DOHH2 (cell line): ENCODE results near the gene DCHS2.

ENCODE experiments used
- EZH2phosphoT487 ChIP-seq: fragments of 200-600 bp; sonication (generic); IDR thresholded peaks from 2 replicates; pipeline ENCODE4 v1.6.1; 2017; ENCODE audit warnings: borderline replicate concordance, mild to moderate bottlenecking, antibody characterized with exemption, low read length, moderate library complexity, mixed read lengths
- TF ChIP-seq, protein P1 (sequence below): fragments of 200-600 bp; sonication (generic); IDR thresholded peaks from one replicate; pipeline ENCODE4 v1.5.1; 2014; ENCODE audit warnings: antibody characterized with exemption, mild to moderate bottlenecking, low read depth, low read length; ENCODE audit not compliant: poor library complexity, severe bottlenecking

DNA sequence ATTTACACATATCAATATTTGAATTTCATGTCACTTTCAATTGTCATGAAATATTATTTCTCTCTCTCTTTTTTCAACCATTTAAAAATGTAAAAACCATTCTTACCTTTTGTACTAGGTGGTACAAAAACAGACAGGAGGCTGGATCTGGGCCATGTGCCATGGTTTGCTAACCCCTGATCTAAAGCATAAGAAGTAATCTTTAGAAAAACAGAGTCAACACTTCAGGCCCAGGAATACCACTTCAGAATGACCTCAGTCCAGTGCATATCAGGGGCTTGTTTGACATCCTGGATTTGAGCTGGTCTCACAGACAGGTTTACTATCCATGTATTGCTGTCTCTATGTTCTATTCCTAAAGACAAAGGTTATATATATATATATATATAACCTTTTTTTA is 102.5 kb downstream of the DCHS2 start:
- TF ChIP-seq, protein P1, sequence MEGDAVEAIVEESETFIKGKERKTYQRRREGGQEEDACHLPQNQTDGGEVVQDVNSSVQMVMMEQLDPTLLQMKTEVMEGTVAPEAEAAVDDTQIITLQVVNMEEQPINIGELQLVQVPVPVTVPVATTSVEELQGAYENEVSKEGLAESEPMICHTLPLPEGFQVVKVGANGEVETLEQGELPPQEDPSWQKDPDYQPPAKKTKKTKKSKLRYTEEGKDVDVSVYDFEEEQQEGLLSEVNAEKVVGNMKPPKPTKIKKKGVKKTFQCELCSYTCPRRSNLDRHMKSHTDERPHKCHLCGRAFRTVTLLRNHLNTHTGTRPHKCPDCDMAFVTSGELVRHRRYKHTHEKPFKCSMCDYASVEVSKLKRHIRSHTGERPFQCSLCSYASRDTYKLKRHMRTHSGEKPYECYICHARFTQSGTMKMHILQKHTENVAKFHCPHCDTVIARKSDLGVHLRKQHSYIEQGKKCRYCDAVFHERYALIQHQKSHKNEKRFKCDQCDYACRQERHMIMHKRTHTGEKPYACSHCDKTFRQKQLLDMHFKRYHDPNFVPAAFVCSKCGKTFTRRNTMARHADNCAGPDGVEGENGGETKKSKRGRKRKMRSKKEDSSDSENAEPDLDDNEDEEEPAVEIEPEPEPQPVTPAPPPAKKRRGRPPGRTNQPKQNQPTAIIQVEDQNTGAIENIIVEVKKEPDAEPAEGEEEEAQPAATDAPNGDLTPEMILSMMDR, result no peak
- TF ChIP-seq EZH2phosphoT487, result no peak
